Neural progenitor cell (in vitro differentiated cells): ENCODE results near the gene UBE2Z.
A peak's percentile ranks its signal among the peaks of the same experiment; 100 is the strongest.

Source experiments
- CTCF ChIP-seq: fragments of 200-600 bp; sonication (generic); IDR thresholded peaks from 2 replicates; pipeline ENCODE4 v1.5.1; 2017; ENCODE audit warnings: antibody characterized with exemption, mild to moderate bottlenecking
- EZH2 ChIP-seq: fragments of 200-600 bp; sonication (generic); IDR thresholded peaks from 2 replicates; pipeline ENCODE4 v1.6.1; 2017; ENCODE audit warnings: antibody characterized with exemption, mild to moderate bottlenecking, moderate library complexity

DNA sequence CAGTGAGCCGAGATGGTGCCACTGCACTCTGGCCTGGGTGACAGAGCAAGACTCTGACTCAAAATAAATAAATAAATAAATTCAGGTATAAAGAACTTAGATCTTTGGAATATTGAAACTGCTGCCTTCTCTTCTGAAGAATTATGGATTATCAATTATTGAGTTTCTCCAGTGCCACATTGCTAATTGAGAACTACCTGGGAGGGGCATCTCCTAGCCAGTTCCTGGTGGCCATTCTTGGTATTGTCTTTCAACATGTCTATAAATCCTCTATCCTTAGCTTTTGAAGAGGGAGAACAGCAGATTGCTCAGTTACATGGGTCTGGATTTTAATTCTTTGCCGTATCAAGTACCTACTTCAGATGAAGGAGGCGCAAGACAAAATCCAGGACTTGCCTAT lies 48.2 kb upstream of the UBE2Z start:
- TF ChIP-seq CTCF (peak; percentile 39), EZH2 (no peak)
